ENCODE data around the gene IL17RC. TPM values are rescaled to one million over a fixed set of nuclear protein-coding genes. Genes with fewer than 3 reads are reported as not detected.
"Not testable (repeated sequence)": the region's sequence is repeated elsewhere in the genome, so short reads cannot be mapped to it uniquely, and the experiment has no call there.

IL17RC gene
- total RNA-seq, 1 donor from 2014 or later = 52.2 TPM

DNA sequence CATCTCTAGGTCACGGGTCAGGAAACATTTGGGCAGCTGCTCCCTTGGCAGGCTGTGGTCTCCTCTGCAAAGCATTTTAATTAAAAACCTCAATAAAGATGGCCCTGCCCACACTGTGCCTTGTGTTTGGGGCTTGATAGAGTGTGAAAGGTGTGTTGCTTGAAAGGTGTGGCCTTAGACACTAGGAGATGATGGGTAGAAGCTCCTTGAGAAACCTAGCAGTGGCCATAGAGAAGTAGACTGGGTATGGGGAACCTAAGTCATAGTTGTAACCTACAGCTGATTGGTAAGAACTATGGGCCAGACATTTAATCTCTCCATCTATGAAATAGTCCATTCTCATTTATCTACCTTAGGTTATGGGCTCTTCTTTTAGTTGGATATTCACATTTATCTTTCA lies 23.2 kb upstream of the IL17RC start:
- no peak for DNase-seq (ENCODE audit: low spot score)
- no peak for ATAC-seq

DNA sequence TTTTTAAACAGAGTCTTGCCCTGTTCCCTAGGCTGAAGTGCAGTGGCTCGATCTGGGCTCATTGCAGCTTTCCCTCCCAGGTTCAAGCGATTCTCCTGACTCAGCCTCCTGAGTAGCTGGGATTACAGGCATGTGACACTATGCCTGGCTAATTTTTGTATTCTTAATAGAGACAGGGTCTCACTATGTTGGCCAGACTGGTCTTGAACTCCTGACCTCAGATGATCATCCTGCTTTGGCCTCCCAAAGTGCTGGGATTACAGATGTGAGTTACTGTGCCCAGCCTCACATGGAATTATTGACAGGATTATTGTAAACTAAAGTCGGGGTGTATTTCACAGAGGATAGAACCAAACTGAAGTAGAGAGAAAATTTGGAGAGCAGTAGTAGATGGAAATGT lies 21.2 kb upstream of the IL17RC start:
- DNase-seq (ENCODE audit: low spot score); ATAC-seq: not testable (repeated sequence)

DNA sequence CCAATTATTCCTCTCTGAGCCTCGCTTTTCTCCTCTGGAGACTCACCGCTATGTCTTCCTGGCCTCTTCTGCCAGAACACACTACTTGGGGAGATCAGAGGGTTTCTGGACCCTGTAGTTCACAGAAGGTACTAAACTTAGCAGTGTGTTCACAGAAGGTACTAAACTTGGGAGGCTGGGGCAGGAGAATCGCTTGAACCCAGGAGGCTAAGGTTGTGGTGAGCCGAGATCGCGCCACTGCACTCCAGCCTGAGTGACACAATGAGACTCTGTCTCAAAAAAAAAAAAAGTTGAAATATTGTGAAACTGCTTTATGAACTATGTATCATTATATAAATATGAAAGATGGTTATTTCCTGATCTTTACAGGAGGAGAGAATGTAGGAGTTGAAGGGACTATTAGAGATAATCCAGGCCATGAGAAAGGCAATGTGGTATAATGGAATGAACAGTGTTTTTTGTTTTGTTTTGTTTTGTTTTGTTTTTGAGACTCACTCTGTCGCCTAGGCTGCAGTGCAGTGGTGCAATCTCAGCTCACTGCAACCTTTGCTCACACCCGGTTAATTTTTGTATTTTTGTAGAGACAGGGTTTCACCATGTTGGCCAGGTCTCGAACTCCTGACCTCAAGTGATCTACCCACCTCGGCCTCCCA lies 20.0 kb upstream of the IL17RC start:
- DNase-seq (ENCODE audit: low spot score) (peak; percentile 78), ATAC-seq (peak; percentile 52)

DNA sequence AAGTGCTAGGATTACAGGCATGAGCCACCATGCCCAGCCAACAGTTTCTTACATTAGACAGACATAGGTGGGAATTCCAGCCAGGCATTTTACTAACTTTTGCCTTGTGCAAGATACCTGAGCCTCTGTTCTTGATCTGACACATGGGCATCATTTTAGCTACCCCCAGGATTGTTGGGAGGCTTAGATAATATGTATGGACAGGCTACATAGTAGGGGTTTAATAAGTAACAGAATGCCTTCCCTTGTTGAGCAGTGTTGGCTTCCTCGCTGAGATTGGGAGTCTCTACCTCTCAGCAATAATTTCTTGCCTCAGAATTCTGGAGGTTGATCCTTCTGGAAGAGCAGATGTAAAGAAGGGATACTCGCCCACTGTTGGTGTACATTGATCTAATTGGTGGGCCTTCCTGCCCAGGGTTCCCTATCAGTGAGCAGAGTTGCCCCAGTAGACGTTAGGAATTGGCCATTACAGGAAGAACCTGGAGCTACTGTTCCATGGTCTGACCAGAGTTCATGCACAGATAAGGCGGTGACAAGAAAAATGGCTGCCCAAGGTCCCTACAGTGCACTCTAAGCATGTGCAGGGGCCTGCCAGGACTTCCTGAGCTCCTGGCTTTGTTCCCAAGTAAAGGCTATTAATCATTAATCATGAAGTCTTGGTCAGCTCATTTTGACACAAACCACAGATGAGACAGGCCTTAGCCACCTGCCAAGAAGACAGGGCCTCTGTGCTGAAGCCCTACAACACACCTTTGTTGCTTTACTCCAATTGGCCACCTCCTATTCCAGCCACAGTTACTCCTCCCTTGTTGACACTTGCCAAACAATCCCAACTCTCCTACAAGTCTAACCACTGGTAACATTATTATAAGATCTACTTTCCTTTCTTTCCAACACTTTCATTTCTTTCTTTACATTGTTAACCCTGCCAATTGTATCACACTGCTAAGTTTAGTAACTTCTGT lies 19.2 kb upstream of the IL17RC start:
- ATAC-seq (peak; percentile 81), DNase-seq (ENCODE audit: low spot score) (peak; percentile 88)

DNA sequence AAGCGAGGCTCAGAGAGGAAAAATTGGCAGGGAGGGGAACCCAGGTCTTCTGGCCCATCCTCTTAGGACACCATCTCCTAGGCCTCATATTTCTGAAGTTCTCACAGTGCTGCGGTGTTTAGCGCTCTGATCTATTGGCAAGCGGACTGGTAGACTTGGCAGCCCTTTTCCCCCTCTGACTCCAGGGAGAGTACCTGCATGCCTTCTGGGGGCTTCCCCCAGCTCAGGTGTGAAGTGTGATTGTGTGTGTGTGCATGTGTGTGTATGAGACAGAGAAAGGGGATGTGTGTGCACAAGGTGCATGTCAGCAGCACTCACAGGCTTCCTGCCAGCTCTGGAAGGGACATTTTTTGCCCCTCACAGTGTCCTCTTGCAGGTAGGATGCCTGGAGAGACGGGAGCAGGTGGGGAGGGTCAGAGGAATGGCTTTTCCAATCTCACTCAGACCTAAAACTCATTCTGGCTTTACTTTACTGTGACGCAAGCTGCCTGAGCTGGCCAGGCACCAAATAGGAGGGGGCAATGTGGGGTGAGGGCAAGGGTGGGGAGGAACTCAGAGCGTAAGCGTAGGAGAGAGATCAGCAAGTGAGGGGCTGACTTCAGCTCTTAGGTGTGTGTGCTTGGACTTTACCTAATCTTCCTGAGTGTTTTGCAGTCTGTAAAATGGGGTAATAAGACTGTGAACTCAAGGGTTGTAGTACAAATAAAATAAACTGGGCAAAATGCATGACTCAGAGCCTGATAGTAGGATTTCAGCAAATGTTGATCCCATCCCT lies 18.2 kb upstream of the IL17RC start:
- DNase-seq (ENCODE audit: low spot score) = peak; percentile 70

DNA sequence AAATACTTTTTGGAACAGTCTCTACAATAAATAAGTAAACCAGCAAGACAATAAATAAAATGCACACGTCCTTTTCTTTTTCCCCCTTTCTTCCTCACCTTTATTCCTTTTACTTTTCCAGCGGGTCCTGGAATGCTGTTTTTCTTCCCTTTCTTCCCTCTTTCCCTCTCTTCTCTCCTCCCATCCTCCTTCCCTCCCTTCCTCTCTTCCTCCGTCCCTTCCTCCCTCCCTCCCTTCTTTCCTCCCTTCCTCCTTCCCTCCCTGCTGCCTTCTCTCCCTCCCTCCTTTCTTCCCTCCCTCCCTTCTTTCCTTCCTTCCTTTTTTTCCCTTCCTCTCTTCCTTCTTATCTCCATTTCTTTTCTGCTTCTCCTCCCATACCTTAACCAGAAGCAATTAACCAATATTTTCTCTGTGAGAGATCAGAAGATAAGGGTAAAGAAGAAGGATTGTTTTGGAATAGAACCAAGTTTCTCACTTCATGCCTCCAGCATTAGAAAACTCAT lies 17.6 kb upstream of the IL17RC start:
- DNase-seq (ENCODE audit: low spot score) = no peak
- ATAC-seq = no peak

More for the DNA sequence above, 18.2 kb upstream of the IL17RC start:
- peak; percentile 31 for ATAC-seq

DNA sequence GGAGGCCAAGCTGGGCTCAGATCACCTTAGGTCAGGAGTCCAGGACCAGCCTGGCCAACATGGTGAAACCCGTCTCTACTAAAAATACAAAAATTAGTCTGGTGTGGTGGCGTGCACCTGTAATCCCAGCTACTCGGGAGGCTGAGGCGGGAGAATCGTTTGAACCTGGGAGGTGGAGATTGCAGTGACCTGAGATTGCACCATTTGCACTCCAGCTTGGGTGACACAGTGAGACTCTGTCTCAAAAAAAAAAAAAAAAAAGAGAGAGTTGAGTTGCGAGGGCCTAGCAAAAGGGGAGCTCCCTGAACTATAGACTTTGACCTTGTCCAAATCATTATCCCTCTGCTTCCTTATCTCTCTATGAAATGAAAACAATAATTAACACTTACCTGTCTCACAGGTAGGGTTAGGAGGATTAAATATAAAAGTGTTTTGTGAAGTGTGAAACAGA lies 15.9 kb upstream of the IL17RC start:
- ATAC-seq = peak; percentile 6
- not testable (repeated sequence) for DNase-seq (ENCODE audit: low spot score)

DNA sequence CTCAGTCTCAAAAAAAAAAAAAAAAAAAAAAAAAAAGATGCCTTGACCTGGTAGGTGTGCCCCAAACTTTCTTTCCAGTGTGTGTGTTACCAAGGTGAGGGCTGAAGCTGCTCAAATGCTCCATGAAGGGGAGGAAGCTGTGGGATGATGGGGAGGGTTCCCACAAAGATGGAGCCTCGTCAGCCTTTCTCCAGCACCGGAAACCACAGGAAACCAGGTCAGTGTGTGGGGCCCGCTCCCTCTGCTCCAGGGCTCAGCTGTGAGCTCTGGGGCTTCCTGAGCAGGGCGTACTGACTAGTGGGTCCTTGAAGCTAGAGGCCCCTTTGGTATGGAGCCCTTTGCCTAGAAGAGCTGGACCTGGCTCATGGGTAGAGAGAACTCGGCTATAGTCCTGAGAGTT lies 14.9 kb upstream of the IL17RC start:
- DNase-seq (ENCODE audit: low spot score) (no peak), ATAC-seq (no peak)

DNA sequence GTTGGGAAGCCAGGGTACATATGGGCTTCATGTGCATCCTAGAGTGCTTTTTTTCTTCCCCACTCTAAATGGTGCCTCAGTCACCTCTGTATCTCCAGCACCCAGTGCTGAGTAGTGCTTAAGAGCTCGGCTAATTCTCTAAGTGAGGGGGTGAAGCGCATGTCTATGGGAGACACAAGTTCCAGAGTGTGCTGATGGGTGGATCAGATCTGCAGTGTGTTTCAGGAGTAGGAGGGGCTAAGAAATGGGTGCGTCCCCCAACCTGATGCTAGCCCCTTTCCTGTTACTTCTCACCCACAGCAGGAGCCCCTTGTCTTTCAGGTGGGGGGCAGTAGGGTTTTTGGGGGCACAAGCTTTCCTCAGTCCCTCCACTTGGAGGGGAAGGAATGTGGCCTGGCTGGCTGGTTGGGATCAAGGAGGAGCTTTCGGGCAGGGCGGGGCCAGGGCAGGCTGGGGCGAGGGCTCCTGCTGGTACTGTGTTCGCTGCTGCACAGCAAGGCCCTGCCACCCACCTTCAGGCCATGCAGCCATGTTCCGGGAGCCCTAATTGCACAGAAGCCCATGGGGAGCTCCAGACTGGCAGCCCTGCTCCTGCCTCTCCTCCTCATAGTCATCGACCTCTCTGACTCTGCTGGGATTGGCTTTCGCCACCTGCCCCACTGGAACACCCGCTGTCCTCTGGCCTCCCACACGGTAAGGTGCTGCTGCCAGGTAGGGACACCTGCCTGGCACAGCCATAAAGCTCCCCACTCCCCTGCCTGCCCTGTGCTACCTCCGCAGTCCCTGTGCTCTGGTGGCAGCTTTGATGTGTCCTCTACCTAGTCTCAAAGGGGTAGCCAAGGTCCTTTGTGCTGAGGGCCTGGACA lies 14.3 kb upstream of the IL17RC start, which contains the start of gene IL17RE:
Gene IL17RE, plus strand, starts transcription at position 477 of the 866 bp plus-strand sequence. Its CDS starts 85 bp downstream, at position 562.
- DNase-seq (ENCODE audit: low spot score) = peak; percentile 76
- ATAC-seq = peak; percentile 70

DNA sequence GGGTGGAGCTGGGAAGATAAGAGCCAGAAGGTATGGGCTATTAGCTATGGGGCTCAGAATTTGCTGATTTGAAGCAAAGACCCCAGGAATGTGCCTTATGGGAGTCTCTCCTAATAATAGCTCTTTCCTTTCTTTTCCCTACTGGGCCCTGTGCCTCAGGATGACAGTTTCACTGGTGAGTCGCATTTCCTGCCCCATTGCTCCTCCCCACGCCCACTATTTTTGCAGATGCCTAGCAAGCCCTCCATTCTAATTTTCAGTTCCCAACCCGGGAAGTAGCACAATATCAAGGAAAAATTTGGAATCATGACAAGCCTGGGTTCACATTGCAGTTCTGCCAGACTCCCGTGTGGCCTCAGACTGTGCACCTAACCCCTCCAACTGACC lies 13.7 kb upstream of the IL17RC start:
- ATAC-seq (no peak), DNase-seq (ENCODE audit: low spot score) (no peak)

DNA sequence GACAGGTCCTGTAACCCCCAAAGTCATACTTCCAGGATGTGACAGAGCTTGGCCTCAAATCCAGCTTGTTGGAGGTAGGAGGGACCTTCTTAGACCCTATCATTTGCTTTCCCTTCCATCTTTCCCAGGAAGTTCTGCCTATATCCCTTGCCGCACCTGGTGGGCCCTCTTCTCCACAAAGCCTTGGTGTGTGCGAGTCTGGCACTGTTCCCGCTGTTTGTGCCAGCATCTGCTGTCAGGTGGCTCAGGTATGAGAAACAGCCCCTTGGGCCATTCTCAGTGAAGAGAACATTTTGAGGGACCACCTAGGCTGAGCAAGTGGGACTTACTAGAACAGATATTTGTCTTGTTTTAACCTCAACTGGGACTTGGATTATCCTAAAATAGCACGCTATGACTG lies 13.0 kb upstream of the IL17RC start:
- no peak for ATAC-seq
- DNase-seq (ENCODE audit: low spot score) = no peak

DNA sequence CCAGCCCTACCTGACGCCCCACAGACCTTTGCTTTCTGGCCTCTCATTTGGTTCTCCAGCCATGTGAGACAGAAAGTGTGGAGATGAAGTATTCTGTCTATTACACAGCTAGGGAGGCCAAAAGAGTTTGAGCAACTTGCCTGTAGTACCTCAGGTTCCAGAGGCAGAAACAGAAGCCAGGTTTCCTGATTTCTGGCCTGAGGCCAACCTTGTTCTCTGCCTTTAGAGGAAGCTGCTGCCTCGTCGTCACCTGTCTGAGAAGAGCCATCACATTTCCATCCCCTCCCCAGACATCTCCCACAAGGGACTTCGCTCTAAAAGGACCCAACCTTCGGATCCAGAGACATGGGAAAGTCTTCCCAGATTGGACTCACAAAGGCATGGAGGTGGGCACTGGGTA lies 10.4 kb upstream of the IL17RC start:
- ATAC-seq = no peak
- no peak for DNase-seq (ENCODE audit: low spot score)

DNA sequence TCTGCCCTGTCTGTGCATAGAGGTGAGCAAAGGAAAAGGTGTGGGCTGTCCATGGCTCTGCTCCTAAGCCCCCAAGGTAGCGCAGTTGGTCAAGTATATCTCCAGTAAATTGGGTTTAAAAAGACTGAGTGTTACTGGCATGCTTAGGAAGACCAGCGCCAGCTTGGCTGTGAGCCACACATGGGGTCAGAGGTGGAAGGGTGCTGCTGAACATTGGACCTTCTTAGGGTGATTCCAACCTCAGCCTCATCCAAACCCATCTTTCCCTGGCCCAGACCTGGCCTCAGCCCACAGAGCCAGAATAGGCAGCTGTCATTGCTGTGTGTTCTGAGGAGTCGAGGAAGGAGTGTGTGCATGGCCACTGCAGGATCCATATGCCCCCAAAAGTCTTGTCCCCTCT lies 8.6 kb upstream of the IL17RC start:
- DNase-seq (ENCODE audit: low spot score) = peak; percentile 85
- peak; percentile 70 for ATAC-seq

DNA sequence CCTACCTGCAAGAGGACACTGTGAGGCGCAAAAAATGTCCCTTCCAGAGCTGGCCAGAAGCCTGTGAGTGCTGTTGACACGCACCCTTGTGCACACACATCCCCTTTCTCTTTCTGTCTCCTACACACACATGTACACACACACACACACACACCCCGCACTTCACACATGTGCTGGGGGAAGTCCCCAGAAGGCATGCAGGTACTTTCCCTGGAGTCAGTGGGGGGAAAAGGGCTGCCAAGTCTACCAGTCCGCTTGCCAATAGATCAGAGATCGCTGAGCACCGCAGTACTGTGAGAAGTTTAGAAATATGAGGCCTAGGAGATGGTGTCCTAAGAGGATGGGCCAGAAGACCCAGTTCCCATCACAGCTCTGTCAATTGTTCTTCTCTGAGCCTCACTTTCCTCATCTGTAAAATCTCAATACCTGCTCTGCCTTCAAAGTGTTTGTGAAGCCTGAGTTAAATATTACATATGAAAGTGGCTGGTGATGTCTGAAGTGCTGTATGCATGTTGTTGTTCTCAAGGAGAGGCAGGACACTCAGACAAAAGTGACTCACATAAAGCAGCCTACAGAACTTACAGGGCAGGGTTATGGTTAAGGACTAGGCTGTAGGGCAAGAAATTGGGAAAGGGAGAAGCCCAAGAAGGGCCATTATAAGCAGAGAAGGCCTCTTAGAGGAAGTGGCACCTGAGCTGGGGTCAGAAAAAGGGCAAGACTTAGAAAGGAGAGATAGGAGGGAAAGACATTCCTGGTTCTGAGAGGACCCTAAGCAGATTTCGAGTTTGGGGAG lies 7.5 kb upstream of the IL17RC start:
- ATAC-seq = peak; percentile 70
- peak; percentile 84 for DNase-seq (ENCODE audit: low spot score)

DNA sequence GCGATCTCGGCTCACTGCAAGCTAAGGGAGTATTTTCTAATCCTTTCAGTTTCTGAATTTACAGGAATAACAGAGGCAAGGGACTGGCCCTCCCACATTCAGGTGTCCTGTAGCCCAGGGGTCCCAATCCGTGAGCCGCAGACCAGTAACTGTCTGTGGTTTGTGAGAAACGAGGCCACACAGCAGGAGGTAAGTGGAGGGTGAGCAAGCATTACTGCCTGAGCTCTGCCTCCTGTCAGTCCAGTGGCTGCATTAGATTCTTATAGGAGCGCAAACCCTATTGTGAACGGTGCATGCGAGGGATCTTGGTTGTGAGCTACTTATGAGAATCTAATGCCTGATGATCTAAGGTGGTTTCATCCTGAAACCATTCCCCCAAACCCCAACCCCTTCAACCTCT lies 5.0 kb upstream of the IL17RC start:
- ATAC-seq (no peak), DNase-seq (ENCODE audit: low spot score) (no peak)

DNA sequence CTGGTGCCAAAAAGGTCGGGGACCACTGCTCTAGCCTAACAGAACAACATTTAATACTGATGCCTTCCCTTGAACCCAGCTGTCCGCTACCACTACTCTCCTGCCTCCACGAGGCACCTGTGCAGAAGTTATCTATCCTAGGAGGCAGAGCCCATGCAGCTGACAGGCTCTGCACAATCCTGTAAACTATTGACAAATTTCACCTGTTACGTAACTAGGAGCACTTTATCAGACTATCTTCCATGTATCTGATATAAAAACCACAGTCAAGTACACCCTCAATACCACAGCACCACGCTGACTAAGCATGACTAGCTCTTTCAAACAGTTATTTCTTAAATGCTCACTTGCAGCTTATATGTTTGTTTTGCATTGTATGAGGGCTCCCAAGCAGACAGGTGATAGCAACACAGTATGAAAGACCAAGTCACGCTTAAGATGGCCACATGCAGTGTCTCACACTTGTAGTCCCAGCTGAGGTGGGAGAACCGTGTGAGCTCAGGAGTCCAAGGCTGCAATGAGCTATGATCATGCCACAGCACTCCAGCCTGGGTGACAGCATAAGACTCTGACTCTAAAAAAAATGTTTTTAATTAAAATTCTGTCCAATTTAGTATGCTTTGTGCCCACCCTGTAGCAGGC lies 4.5 kb upstream of the IL17RC start:
- ATAC-seq = peak; percentile 6
- peak; percentile 61 for DNase-seq (ENCODE audit: low spot score)

DNA sequence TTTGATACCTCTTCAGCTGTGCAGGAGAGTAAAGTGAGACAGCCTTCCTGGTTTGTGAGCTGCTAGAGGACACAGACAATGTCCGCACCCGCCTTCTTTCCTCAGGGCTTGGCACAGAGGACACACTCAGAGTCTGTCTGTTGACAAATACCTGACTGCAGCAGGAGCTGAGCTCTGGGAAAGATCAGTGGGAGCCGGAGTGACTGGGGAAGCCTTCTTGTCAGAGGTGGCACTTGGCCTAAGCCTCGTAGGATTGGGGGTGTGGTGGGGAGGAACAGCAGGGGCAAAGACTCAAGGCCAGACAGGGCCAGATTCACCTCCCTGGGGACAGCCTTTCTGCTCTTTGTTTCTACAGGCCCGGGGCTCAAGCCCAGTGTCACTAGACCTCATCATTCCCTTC lies 3.3 kb upstream of the IL17RC start:
- DNase-seq (ENCODE audit: low spot score) = peak; percentile 62
- ATAC-seq = peak; percentile 2

DNA sequence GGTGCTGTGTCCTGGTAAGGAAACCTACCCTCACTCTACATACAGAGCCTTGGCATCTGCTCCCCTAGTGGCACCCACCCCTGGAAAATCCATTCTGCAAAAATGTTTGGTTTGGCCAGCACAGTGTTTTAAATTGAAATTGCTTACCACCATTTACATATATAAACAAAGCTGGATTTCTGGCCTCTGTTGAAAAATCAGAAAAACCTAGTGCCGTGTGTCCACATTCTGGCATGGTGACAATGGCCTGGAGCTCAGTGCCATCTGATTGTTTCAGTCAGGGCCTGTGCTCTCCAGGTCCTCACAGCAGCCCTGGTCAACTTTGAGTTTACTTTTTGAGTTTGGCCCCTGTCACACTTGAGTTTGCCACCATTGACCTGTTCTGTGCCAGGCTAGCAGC lies 2.9 kb upstream of the IL17RC start:
- ATAC-seq = peak; percentile 42

More for the DNA sequence above, 2.9 kb upstream of the IL17RC start:
- peak; percentile 90 for DNase-seq (ENCODE audit: low spot score)
